ENCODE data around the gene CAP2. TPM values are rescaled to one million over a fixed set of nuclear protein-coding genes. Genes with fewer than 3 reads are reported as not detected.

The CAP2 gene
- total RNA-seq, 2 experiments from 2014 or later, result not detected

- peaks cover 3% of the 10 kb centered on the region for H3K27me3 Mint-ChIP-seq
- ATAC-seq (no peak), DNase-seq (no peak)
- intact Hi-C loops (cut with micrococcal nuclease), result no loop called here
- TF ChIP-seq, protein P1, sequence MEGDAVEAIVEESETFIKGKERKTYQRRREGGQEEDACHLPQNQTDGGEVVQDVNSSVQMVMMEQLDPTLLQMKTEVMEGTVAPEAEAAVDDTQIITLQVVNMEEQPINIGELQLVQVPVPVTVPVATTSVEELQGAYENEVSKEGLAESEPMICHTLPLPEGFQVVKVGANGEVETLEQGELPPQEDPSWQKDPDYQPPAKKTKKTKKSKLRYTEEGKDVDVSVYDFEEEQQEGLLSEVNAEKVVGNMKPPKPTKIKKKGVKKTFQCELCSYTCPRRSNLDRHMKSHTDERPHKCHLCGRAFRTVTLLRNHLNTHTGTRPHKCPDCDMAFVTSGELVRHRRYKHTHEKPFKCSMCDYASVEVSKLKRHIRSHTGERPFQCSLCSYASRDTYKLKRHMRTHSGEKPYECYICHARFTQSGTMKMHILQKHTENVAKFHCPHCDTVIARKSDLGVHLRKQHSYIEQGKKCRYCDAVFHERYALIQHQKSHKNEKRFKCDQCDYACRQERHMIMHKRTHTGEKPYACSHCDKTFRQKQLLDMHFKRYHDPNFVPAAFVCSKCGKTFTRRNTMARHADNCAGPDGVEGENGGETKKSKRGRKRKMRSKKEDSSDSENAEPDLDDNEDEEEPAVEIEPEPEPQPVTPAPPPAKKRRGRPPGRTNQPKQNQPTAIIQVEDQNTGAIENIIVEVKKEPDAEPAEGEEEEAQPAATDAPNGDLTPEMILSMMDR (IDR thresholded peaks at IDR 0.05), result no peak
- CTCF ChIA-PET, result no interaction called here
- no peak overlapping the region for H3K27ac Mint-ChIP-seq
- no peaks in the 10 kb centered on the region for H3K9me3 Mint-ChIP-seq
- H3K4me3 Mint-ChIP-seq, result no peak overlapping the region
- H3K4me1 Mint-ChIP-seq (ENCODE audit: low read depth), result no peaks in the 10 kb centered on the region
- POLR2A ChIA-PET, result no interaction called here
- no peaks in the 10 kb centered on the region for H3K36me3 Mint-ChIP-seq (ENCODE audit: low read depth)
Measured at GRCh38 chr6:17448165-17448564, 54.8 kb downstream of the CAP2 start.

DNA sequence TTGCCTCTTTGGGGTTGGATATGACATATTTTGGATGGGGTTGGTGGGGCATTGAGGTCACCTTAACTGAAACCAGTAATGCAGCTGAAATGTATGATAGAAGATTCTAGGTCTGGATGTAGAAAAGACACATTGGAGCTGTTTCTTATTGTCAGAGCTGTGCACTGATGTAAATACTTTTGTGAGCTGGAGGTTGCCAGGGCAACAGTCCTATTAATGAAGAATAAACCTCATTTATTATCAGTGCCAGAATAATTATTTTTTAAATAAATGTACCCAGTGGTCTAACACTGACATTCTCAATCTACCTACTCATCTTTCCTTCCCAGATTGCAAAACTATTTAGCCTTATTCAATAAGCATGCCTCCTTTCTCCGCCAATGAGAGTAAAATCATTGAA is 57.0 kb downstream of the CAP2 start:
- H3K4me1 Mint-ChIP-seq (ENCODE audit: low read depth), result no peaks in the 10 kb centered on the region
- H3K27me3 Mint-ChIP-seq, result peaks cover 6% of the 10 kb centered on the region
- DNase-seq, result no peak
- H3K36me3 Mint-ChIP-seq (ENCODE audit: low read depth), result no peaks in the 10 kb centered on the region
- no peak overlapping the region for H3K27ac Mint-ChIP-seq
- ATAC-seq, result no peak
- H3K9me3 Mint-ChIP-seq, result no peaks in the 10 kb centered on the region
- ChIA-PET CTCF (no interaction called here), POLR2A (no interaction called here)
- H3K4me3 Mint-ChIP-seq, result no peak overlapping the region
- intact Hi-C loops (cut with micrococcal nuclease), result no loop called here
- TF ChIP-seq, protein P1 (IDR thresholded peaks at IDR 0.05), result no peak

- TF ChIP-seq, protein P1 (IDR thresholded peaks at IDR 0.05), result no peak
- ATAC-seq (no peak), DNase-seq (no peak)
- H3K4me3 Mint-ChIP-seq, result no peak overlapping the region
- intact Hi-C loops (cut with micrococcal nuclease), result no loop called here
- H3K36me3 Mint-ChIP-seq (ENCODE audit: low read depth), result no peaks in the 10 kb centered on the region
- H3K9me3 Mint-ChIP-seq, result no peaks in the 10 kb centered on the region
- peaks cover 8% of the 10 kb centered on the region for H3K27me3 Mint-ChIP-seq
- POLR2A ChIA-PET, result no interaction called here
- CTCF ChIA-PET, result no interaction called here
- H3K4me1 Mint-ChIP-seq (ENCODE audit: low read depth), result no peaks in the 10 kb centered on the region
- no peak overlapping the region for H3K27ac Mint-ChIP-seq
Measured at GRCh38 chr6:17450832-17451231, 57.4 kb downstream of the CAP2 start.

DNA sequence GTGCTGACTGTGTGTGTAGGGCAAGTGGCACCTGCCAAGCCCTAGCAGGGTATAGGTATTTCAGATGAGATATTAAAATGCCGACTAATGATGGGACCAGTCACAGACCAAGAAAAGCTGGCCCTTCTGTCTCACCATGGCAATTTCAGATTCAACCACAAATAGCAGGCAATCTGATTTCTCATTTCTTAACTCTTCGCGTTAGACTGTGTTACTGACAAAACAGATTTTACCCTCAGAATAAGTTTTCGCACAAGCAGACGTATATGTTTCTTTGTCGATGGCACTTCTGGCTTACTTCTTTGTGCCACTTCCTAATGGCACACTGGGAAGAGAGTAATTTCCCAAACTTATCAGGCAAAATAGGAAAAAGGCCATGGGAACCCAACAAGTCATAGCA is 58.7 kb downstream of the CAP2 start:
- POLR2A ChIA-PET, result no interaction called here
- peaks cover 8% of the 10 kb centered on the region for H3K27me3 Mint-ChIP-seq
- H3K4me1 Mint-ChIP-seq (ENCODE audit: low read depth), result no peaks in the 10 kb centered on the region
- no peaks in the 10 kb centered on the region for H3K36me3 Mint-ChIP-seq (ENCODE audit: low read depth)
- no peak overlapping the region for H3K4me3 Mint-ChIP-seq
- DNase-seq (no peak), ATAC-seq (no peak)
- CTCF ChIA-PET, result no interaction called here
- no peak overlapping the region for H3K27ac Mint-ChIP-seq
- TF ChIP-seq, protein P1 (IDR thresholded peaks at IDR 0.05), result no peak
- H3K9me3 Mint-ChIP-seq, result no peaks in the 10 kb centered on the region
- intact Hi-C loops (cut with micrococcal nuclease), result no loop called here

DNA sequence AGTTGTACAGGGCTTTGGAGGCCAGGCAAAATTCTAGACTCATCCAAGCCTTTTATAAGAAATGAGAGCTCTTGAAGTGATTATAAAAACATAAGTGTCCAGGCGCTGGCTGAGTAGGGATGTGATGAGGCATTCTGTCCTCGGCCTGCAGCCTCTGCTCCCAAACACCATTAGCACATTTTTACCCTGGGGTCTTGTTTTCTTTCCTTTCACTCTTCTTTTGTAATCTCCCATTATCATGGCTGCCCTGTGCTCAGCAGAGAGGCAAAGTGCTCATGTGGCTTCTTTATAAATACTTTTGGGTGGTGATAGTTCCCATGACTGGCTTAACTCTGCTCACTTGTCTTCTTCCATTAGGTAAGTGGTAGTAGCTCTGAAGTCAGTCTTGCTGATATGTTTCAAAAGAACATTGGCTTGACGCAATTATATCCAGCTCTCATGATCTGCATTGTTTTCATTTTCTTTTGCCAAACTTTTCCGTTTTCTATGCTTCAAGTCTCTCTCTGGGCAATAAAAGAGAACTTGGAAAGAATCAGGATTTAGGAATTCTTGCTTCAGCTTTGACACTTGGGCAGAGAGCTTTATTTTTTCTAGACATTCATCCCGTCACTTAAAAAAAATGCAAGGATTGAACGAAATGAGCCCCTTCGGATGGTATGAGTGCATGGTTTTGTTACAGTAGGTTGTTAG is 61.1 kb downstream of the CAP2 start:
- TF ChIP-seq, protein P1 (IDR thresholded peaks at IDR 0.05), result no peak
- H3K27ac Mint-ChIP-seq, result no peak overlapping the region
- H3K36me3 Mint-ChIP-seq (ENCODE audit: low read depth), result no peaks in the 10 kb centered on the region
- POLR2A ChIA-PET, result no interaction called here
- intact Hi-C loops (cut with micrococcal nuclease), result no loop called here
- no peaks in the 10 kb centered on the region for H3K9me3 Mint-ChIP-seq
- H3K27me3 Mint-ChIP-seq, result peaks cover 14% of the 10 kb centered on the region
- H3K4me1 Mint-ChIP-seq (ENCODE audit: low read depth), result no peaks in the 10 kb centered on the region
- CTCF ChIA-PET, result no interaction called here
- DNase-seq, result no peak
- no peak overlapping the region for H3K4me3 Mint-ChIP-seq
- no peak for ATAC-seq
